ENCODE results near the gene SLC6A1.

GRCh38 chr3:11072631-11073030 is 80.1 kb downstream of the SLC6A1 start:
- TF ChIP-seq CTCF (conservative IDR thresholded peaks at IDR 0.05; ENCODE audit: low read length) (no peak), EZH2phosphoT487 (IDR thresholded peaks at IDR 0.05; ENCODE audit: borderline replicate concordance, low read depth, low read length) (no peak)
